ENCODE results near the gene FRMD1. TPM values are rescaled to one million over a fixed set of nuclear protein-coding genes. Genes with fewer than 3 reads are reported as not detected.

The FRMD1 gene
- total RNA-seq, 1 experiment from 2014 or later, result not detected

DNA sequence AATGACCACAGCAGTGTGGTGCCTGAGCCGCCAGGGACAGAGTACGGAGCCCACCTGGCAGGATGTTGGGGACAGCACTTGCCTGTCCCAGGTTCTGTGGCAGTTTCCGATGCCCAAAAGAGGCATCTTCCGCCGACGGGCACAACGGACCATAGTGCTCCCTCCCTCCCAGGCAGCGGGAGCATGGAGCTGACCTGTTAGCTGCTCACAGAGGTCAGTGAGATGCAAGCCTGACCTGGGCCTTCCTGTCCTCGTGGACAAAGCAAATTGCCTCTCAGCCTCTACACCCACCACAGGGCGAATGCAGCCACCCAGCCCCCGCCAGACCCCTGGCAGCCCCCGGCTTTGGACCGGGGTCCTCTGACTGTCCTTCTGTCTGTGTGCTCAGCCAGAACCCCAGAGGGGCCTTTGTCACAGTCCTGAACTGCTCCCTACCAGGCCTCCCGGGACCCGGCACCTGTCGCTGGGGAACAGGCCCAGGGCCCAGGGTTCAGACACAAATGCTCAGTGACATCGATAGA is 16.2 kb upstream of the FRMD1 start:
- Histone ChIP-seq H3K79me2 (ENCODE audit: low read length) (no peaks in the 10 kb centered on the region), H3K9me2 (replicated peaks; ENCODE audit: insufficient read depth, low read length) (no peaks in the 10 kb centered on the region), H3K4me2 (ENCODE audit: low read depth, low read length, poor library complexity, severe bottlenecking) (no peak overlapping the region), H3K4me1 (ENCODE audit: low read length) (no peaks in the 10 kb centered on the region), H3K4me3 (ENCODE audit: low read length) (no peak overlapping the region), H4K20me1 (ENCODE audit: insufficient read depth, low read depth, low read length) (no peaks in the 10 kb centered on the region), H3K27me3 (ENCODE audit: low read length) (no peaks in the 10 kb centered on the region), H2AFZ (ENCODE audit: low read length) (no peak overlapping the region), H3K9me3 (ENCODE audit: low read length) (no peaks in the 10 kb centered on the region), H3K27ac (ENCODE audit: low read length) (no peak overlapping the region), H3K36me3 (ENCODE audit: insufficient read depth, low read length) (no peaks in the 10 kb centered on the region), H3K9ac (ENCODE audit: low read length) (no peak overlapping the region)
- no peak for DNase-seq

DNA sequence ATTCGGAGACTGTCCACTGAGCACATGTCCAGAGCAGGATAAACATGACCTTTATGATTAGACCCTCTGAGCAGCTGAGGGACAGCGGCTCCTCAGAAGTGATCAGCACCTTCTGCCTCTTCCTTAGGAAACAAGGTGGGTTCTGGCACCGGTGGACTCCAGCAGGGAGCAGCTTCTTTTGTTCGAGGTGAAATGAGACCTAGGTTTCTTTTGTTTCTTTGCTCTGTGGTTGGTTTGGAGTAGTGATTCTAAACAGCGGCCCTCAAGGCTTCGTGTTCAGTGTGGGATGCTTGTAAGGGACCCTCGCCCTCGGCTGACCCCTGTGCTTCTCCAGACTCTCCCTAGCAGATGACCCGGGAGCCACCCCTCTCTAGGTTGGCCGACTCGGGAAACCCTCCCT is 14.6 kb upstream of the FRMD1 start:
- Histone ChIP-seq H3K27me3 (ENCODE audit: low read length) (no peaks in the 10 kb centered on the region), H3K4me2 (ENCODE audit: low read depth, low read length, poor library complexity, severe bottlenecking) (no peak overlapping the region), H3K9me3 (ENCODE audit: low read length) (no peaks in the 10 kb centered on the region), H3K9ac (ENCODE audit: low read length) (no peak overlapping the region), H4K20me1 (ENCODE audit: insufficient read depth, low read depth, low read length) (no peaks in the 10 kb centered on the region), H2AFZ (ENCODE audit: low read length) (no peak overlapping the region), H3K79me2 (ENCODE audit: low read length) (no peaks in the 10 kb centered on the region), H3K4me3 (ENCODE audit: low read length) (no peak overlapping the region), H3K27ac (ENCODE audit: low read length) (no peak overlapping the region), H3K4me1 (ENCODE audit: low read length) (no peaks in the 10 kb centered on the region), H3K9me2 (replicated peaks; ENCODE audit: insufficient read depth, low read length) (no peaks in the 10 kb centered on the region), H3K36me3 (ENCODE audit: insufficient read depth, low read length) (no peaks in the 10 kb centered on the region)
- DNase-seq, result no peak

DNA sequence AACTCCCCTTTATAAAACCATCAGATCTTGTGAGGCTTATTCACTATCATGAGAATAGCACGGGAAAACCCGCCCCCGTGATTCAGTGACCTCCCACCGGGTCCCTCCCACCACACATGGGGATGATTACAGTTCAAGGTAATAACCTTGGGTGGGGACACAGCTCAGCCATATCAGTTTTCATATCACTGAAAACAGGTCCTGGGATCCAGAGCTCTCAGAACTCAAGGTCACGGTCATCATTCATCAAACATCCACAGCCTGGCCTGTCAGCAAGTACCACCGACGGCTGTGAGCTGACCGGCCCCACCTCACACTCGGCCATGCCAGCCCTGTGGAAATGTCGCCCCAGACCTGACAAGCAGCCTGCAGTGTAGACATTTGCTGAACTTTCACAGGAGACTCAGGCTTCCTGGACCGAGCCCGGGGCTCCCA is 14.1 kb upstream of the FRMD1 start:
- no peaks in the 10 kb centered on the region for H4K20me1 ChIP-seq (ENCODE audit: insufficient read depth, low read depth, low read length)
- DNase-seq, result no peak
- no peaks in the 10 kb centered on the region for H3K9me3 ChIP-seq (ENCODE audit: low read length)
- H3K27me3 ChIP-seq (ENCODE audit: low read length), result no peaks in the 10 kb centered on the region
- H3K4me1 ChIP-seq (ENCODE audit: low read length), result no peaks in the 10 kb centered on the region
- H2AFZ ChIP-seq (ENCODE audit: low read length), result no peak overlapping the region
- no peaks in the 10 kb centered on the region for H3K36me3 ChIP-seq (ENCODE audit: insufficient read depth, low read length)
- no peak overlapping the region for H3K4me2 ChIP-seq (ENCODE audit: low read depth, low read length, poor library complexity, severe bottlenecking)
- H3K27ac ChIP-seq (ENCODE audit: low read length), result no peak overlapping the region
- H3K9me2 ChIP-seq (replicated peaks; ENCODE audit: insufficient read depth, low read length), result no peaks in the 10 kb centered on the region
- no peaks in the 10 kb centered on the region for H3K79me2 ChIP-seq (ENCODE audit: low read length)
- no peak overlapping the region for H3K4me3 ChIP-seq (ENCODE audit: low read length)
- no peak overlapping the region for H3K9ac ChIP-seq (ENCODE audit: low read length)

- Histone ChIP-seq H3K79me2 (ENCODE audit: low read length) (no peaks in the 10 kb centered on the region), H3K27ac (ENCODE audit: low read length) (no peak overlapping the region)
These were observed 13.5 kb upstream of the FRMD1 start for GRCh38 chr6:168092541-168092940.

GRCh38 chr6:168091381-168092264 is 12.6 kb upstream of the FRMD1 start:
- Histone ChIP-seq H3K36me3 (ENCODE audit: insufficient read depth, low read length) (no peaks in the 10 kb centered on the region), H3K79me2 (ENCODE audit: low read length) (no peaks in the 10 kb centered on the region), H3K9ac (ENCODE audit: low read length) (no peak overlapping the region), H3K27me3 (ENCODE audit: low read length) (no peaks in the 10 kb centered on the region), H3K9me2 (replicated peaks; ENCODE audit: insufficient read depth, low read length) (no peaks in the 10 kb centered on the region), H3K9me3 (ENCODE audit: low read length) (no peaks in the 10 kb centered on the region), H4K20me1 (ENCODE audit: insufficient read depth, low read depth, low read length) (no peaks in the 10 kb centered on the region), H2AFZ (ENCODE audit: low read length) (no peak overlapping the region), H3K4me1 (ENCODE audit: low read length) (no peaks in the 10 kb centered on the region), H3K27ac (ENCODE audit: low read length) (no peak overlapping the region), H3K4me2 (ENCODE audit: low read depth, low read length, poor library complexity, severe bottlenecking) (no peak overlapping the region), H3K4me3 (ENCODE audit: low read length) (no peak overlapping the region)
- no peak for DNase-seq

More at GRCh38 chr6:168092541-168092940, 13.5 kb upstream of the FRMD1 start:
- no peaks in the 10 kb centered on the region for H3K36me3 ChIP-seq (ENCODE audit: insufficient read depth, low read length)
- no peaks in the 10 kb centered on the region for H3K4me1 ChIP-seq (ENCODE audit: low read length)
- H3K4me2 ChIP-seq (ENCODE audit: low read depth, low read length, poor library complexity, severe bottlenecking), result no peak overlapping the region
- no peak overlapping the region for H2AFZ ChIP-seq (ENCODE audit: low read length)
- H3K9ac ChIP-seq (ENCODE audit: low read length), result no peak overlapping the region
- H3K9me2 ChIP-seq (replicated peaks; ENCODE audit: insufficient read depth, low read length), result no peaks in the 10 kb centered on the region
- H3K4me3 ChIP-seq (ENCODE audit: low read length), result no peak overlapping the region
- H3K27me3 ChIP-seq (ENCODE audit: low read length), result no peaks in the 10 kb centered on the region
- DNase-seq, result no peak
- H3K9me3 ChIP-seq (ENCODE audit: low read length), result no peaks in the 10 kb centered on the region
- no peaks in the 10 kb centered on the region for H4K20me1 ChIP-seq (ENCODE audit: insufficient read depth, low read depth, low read length)

- H3K4me1 ChIP-seq (ENCODE audit: low read length), result no peaks in the 10 kb centered on the region
- H2AFZ ChIP-seq (ENCODE audit: low read length), result no peak overlapping the region
- no peaks in the 10 kb centered on the region for H3K79me2 ChIP-seq (ENCODE audit: low read length)
- no peaks in the 10 kb centered on the region for H3K27me3 ChIP-seq (ENCODE audit: low read length)
- no peaks in the 10 kb centered on the region for H3K9me2 ChIP-seq (replicated peaks; ENCODE audit: insufficient read depth, low read length)
- H3K4me2 ChIP-seq (ENCODE audit: low read depth, low read length, poor library complexity, severe bottlenecking), result no peak overlapping the region
- H3K4me3 ChIP-seq (ENCODE audit: low read length), result no peak overlapping the region
- no peak overlapping the region for H3K27ac ChIP-seq (ENCODE audit: low read length)
- H4K20me1 ChIP-seq (ENCODE audit: insufficient read depth, low read depth, low read length), result no peaks in the 10 kb centered on the region
- H3K36me3 ChIP-seq (ENCODE audit: insufficient read depth, low read length), result no peaks in the 10 kb centered on the region
- DNase-seq, result no peak
- no peak overlapping the region for H3K9ac ChIP-seq (ENCODE audit: low read length)
- H3K9me3 ChIP-seq (ENCODE audit: low read length), result no peaks in the 10 kb centered on the region
These were observed 11.7 kb upstream of the FRMD1 start for GRCh38 chr6:168090706-168091105.

DNA sequence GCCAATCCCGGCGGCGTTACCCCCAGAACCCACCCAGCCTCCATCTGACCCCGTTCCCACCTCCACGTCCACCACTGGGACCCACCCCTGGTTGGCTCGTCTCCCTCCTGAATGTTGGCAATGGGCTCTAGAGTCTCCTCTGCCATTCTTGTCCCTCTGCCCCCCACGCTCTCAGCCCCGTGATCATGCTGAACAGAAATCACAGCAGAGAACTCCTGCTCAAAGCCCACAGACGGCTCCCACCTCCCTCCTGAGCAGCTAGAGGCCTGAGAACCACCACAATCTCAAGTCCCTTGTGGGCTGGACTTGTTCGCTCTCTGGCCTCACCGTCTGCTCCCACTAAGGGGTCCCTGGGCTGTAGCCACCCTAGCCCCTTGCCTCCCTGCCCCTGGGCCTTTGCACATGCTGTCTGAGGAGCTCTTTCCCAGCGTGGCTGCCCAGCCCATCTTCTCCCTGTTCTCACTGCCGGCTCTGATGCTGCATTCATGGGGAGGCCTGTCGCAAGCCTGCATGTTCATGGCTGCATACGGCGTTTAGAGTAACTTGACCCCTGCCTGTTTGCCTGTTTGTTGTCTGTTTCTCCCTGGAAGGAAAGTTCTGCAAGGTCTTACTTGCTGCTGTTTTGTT is 11.2 kb upstream of the FRMD1 start:
- Histone ChIP-seq H3K9ac (ENCODE audit: low read length) (no peak overlapping the region), H3K9me2 (replicated peaks; ENCODE audit: insufficient read depth, low read length) (no peaks in the 10 kb centered on the region), H2AFZ (ENCODE audit: low read length) (no peak overlapping the region), H3K4me2 (ENCODE audit: low read depth, low read length, poor library complexity, severe bottlenecking) (no peak overlapping the region), H4K20me1 (ENCODE audit: insufficient read depth, low read depth, low read length) (no peaks in the 10 kb centered on the region), H3K27me3 (ENCODE audit: low read length) (no peaks in the 10 kb centered on the region), H3K4me1 (ENCODE audit: low read length) (no peaks in the 10 kb centered on the region), H3K27ac (ENCODE audit: low read length) (no peak overlapping the region), H3K4me3 (ENCODE audit: low read length) (no peak overlapping the region), H3K79me2 (ENCODE audit: low read length) (no peaks in the 10 kb centered on the region), H3K36me3 (ENCODE audit: insufficient read depth, low read length) (no peaks in the 10 kb centered on the region), H3K9me3 (ENCODE audit: low read length) (no peaks in the 10 kb centered on the region)
- DNase-seq, result no peak

Measured in Karpas-422 (cell line).